CD4-positive, alpha-beta memory T cell (primary cell): Measurements from ENCODE around the gene FLAD1. TPM values are rescaled to one million over a fixed set of nuclear protein-coding genes. Genes with fewer than 3 reads are reported as not detected.
A peak's percentile ranks its signal among the peaks of the same experiment; 100 is the strongest.

Experiments
- CTCF ChIA-PET: fragments of 350-600 bp; sonication (Branson Sonifier 250); formaldehyde crosslinking; loops from one replicate; lab custom pipeline; 2021; ENCODE audit warnings: inconsistent platforms; ENCODE audit not compliant: partially characterized antibody; lab: Charles Lee
- POLR2A ChIA-PET: fragments of 350-600 bp; sonication (Branson Sonifier 250); formaldehyde crosslinking; loops from one replicate; lab custom pipeline; 2021; ENCODE audit not compliant: partially characterized antibody; lab: Charles Lee
- DNase-seq, 5 donors: peaks; one replicate each; pipeline versions ENCODE4 v3.0.0 to v3.0.0-alpha.2; 2020 to 2022; ENCODE audit warnings: mixed read lengths in 1 of 5
- H3K27ac ChIP-seq: one replicate; pipeline ENCODE4 v1.7.0; 2013; ENCODE audit warnings: low read depth, low read length
- H3K27me3 ChIP-seq: 2 replicates; pipeline ENCODE4 v1.7.0; 2013; ENCODE audit warnings: mild to moderate bottlenecking, low read length, moderate library complexity; ENCODE audit not compliant: insufficient read depth
- H3K36me3 ChIP-seq: 2 replicates; pipeline ENCODE4 v1.7.0; 2013; ENCODE audit warnings: mild to moderate bottlenecking, low read length, moderate library complexity; ENCODE audit not compliant: insufficient read depth
- H3K4me1 ChIP-seq: 2 replicates; pipeline ENCODE4 v1.7.0; 2013; ENCODE audit warnings: mild to moderate bottlenecking, low read length, moderate library complexity; ENCODE audit not compliant: insufficient read depth
- H3K4me3 ChIP-seq, 2 donors: one replicate each; pipeline ENCODE4 v1.7.0; 2013; ENCODE audit warnings: low read length in 2 of 2, mild to moderate bottlenecking in 1 of 2
- H3K9me3 ChIP-seq, 2 donors: one replicate each; pipeline ENCODE4 v1.7.0; 2013; ENCODE audit warnings: low read length in 2 of 2, control low read depth in 1 of 2; ENCODE audit not compliant: control insufficient read depth in 1 of 2
- H3K27ac Mint-ChIP-seq, 7 donors: one replicate each; pipeline ENCODE4 v1.8.0; 2020 to 2021; ENCODE audit warnings: mixed read lengths in 7 of 7, mild to moderate bottlenecking in 6 of 7, inconsistent platforms in 3 of 7, moderate library complexity in 3 of 7
- H3K27me3 Mint-ChIP-seq, 2 donors: one replicate each; pipeline ENCODE4 v1.8.0; 2020 to 2021; ENCODE audit warnings: mixed read lengths in 2 of 2
- H3K36me3 Mint-ChIP-seq, 2 donors: one replicate each; pipeline ENCODE4 v1.8.0; 2020 to 2021; ENCODE audit warnings: mixed read lengths in 2 of 2, inconsistent platforms in 1 of 2, mild to moderate bottlenecking in 1 of 2
- H3K4me1 Mint-ChIP-seq, 4 donors: one replicate each; pipeline ENCODE4 v1.8.0; 2020 to 2021; ENCODE audit warnings: mixed read lengths in 4 of 4, mild to moderate bottlenecking in 1 of 4
- H3K4me3 Mint-ChIP-seq, 8 donors: one replicate each; pipeline ENCODE4 v1.8.0; 2020 to 2021; ENCODE audit warnings: mixed read lengths in 8 of 8, mild to moderate bottlenecking in 7 of 8, moderate library complexity in 6 of 8, inconsistent platforms in 3 of 8
- H3K9me3 Mint-ChIP-seq, 8 donors: one replicate each; pipeline ENCODE4 v1.8.0; 2020 to 2021; ENCODE audit warnings: mixed read lengths in 8 of 8, mild to moderate bottlenecking in 5 of 8, inconsistent platforms in 3 of 8, moderate library complexity in 1 of 8
- intact Hi-C: fragments of 100-400 bp; cut with micrococcal nuclease; formaldehyde crosslinking; loops from one replicate; pipeline ENCODE4 v1.15.1; 2023
- polyA plus RNA-seq, 2 donors: library from polyadenylated mRNA; unstranded; fragments of 300-500 nt; fragmentation: Illumina TruSeq; gene quantifications; one replicate each; pipeline ENCODE4 v1.2.3, GENCODE V29; 2021
- total RNA-seq, 2 experiments: library from RNA; stranded (reverse); gene quantifications; one replicate each; pipeline ENCODE4 v1.2.3, GENCODE V29; 2021

The FLAD1 gene
- total and polyA plus RNA-seq, 4 experiments from 2014 or later, result 48.9 to 75.9 (median 54.5) TPM

DNA sequence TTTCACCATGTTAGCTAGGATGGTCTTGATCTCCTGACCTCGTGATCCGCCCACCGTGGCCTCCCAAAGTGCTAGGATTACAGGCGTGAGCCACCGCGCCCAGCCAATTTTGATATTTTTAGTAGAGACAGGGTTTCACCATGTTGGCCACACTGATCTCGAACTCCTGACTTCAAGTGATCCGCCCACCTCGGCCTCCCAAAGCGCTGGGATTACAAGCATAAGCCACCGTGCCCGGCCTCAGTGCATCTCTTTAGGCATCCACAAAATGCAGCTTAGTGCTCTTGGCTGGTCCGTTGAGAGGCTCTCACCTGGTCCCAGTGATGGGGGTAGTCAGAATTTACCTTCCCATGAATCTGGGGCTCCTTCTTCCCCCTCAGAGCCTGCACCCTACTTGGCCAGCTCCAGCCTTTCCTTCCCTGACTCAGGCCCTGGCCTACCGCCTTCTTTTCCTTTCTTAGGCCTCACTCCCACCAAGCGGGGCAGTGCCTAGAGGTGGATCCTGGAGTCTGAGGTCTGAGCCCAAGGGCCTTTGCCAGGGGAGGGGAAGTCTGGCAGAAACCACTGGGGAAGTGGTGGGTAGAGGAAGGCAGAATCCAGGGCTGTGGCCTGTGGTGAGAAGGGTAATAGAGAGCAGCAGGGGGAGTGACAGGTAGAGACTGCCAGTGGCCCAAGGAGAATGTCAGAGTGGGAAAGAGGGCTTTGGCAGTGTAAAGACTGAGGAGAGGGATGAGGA, 14.0 kb downstream of the FLAD1 start:
- Histone ChIP-seq H3K4me1 (peaks cover 29% of the 10 kb centered on the region), H3K4me3 (no peak overlapping the region), H3K36me3 (no peaks in the 10 kb centered on the region), H3K9me3 (no peaks in the 10 kb centered on the region), H3K27ac (no peak overlapping the region), H3K27me3 (no peaks in the 10 kb centered on the region)
- intact Hi-C loops, result no loop called here
- Mint-ChIP-seq H3K27ac (peak overlapping the region in 6 of 7 donors; percentile 33 to 90 (median 46)), H3K27me3 (no peaks in the 10 kb centered on the region), H3K4me1 (peaks cover 20 to 36% (median 31%) of the 10 kb centered on the region in 4 donors), H3K4me3 (peak overlapping the region in 5 of 8 donors; percentile 21 to 69 (median 42)), H3K9me3 (peaks cover 0 to 3% (median 0%) of the 10 kb centered on the region in 8 donors), H3K36me3 (peaks cover 0 to 19% of the 10 kb centered on the region in 2 donors)
- ChIA-PET POLR2A (interaction anchor here (0.5 to 38.9 kb wide), 5 partner anchors 10 to 146 kb away, joined by 3 to 1543 read pairs (median 67); partner anchors contain the start of genes CKS1B, FLAD1, PBXIP1 and PYGO2), CTCF (interaction anchor here (1.0 to 16.3 kb wide), 8 partner anchors 9 to 88 kb away, joined by 3 to 381 read pairs (median 5); partner anchors contain the start of genes ADAM15, CKS1B and SHC1)
- no peak for DNase-seq

DNA sequence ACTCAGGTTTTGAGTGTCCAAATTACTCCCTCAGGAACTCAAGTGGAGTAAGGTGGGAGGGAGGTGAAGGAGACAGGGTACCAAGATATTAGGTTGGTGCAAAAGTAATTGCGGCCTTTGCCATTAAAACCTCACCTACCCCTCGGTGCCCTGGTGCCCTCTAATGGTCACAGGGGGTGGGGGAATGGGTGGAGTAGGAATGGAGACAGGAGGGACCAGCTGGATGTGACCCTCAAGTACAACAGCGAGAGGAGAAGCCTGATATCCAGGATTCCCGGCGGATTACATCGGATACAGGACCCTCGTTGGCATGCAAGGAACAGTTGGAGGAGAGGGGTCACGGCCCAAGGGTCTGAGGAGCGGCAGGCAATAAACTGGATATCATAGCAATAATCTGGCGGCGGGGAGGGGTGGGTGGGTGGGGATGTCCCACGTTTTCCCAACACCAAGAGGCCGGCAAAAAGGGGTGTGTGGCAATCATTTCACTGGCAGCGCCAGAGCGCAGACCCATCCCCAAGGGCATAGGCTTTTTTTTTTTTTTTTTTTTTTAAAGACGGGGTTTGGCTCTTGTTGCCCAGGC, 15.1 kb downstream of the FLAD1 start:
- no peak overlapping the region for H3K4me3 ChIP-seq
- Mint-ChIP-seq H3K9me3 (peaks cover 0 to 3% (median 0%) of the 10 kb centered on the region in 8 donors), H3K27me3 (no peaks in the 10 kb centered on the region), H3K27ac (peak overlapping the region in 6 of 7 donors; percentile 18 to 96 (median 79)), H3K4me1 (peaks cover 20 to 43% (median 31%) of the 10 kb centered on the region in 4 donors), H3K36me3 (peaks cover 0 to 19% of the 10 kb centered on the region in 2 donors), H3K4me3 (peak overlapping the region in 3 of 8 donors; percentile 20 to 69 (median 62))
- H3K9me3 ChIP-seq, result no peaks in the 10 kb centered on the region
- DNase-seq, result no peak
- CTCF ChIA-PET, result interaction anchor here (0.6 to 16.3 kb wide), 12 partner anchors 11 to 81 kb away, joined by 3 to 381 read pairs (median 16); partner anchors contain the start of genes CKS1B, FLAD1, PBXIP1 and PMVK
- peaks cover 29% of the 10 kb centered on the region for H3K4me1 ChIP-seq
- no peaks in the 10 kb centered on the region for H3K27me3 ChIP-seq
- no peak overlapping the region for H3K27ac ChIP-seq
- POLR2A ChIA-PET, result interaction anchor here (1.0 to 38.9 kb wide), 5 partner anchors 8 to 61 kb away, joined by 3 to 1543 read pairs (median 27); partner anchors contain the start of genes CKS1B, FLAD1, PBXIP1 and PMVK
- intact Hi-C loops, result no loop called here
- no peaks in the 10 kb centered on the region for H3K36me3 ChIP-seq

DNA sequence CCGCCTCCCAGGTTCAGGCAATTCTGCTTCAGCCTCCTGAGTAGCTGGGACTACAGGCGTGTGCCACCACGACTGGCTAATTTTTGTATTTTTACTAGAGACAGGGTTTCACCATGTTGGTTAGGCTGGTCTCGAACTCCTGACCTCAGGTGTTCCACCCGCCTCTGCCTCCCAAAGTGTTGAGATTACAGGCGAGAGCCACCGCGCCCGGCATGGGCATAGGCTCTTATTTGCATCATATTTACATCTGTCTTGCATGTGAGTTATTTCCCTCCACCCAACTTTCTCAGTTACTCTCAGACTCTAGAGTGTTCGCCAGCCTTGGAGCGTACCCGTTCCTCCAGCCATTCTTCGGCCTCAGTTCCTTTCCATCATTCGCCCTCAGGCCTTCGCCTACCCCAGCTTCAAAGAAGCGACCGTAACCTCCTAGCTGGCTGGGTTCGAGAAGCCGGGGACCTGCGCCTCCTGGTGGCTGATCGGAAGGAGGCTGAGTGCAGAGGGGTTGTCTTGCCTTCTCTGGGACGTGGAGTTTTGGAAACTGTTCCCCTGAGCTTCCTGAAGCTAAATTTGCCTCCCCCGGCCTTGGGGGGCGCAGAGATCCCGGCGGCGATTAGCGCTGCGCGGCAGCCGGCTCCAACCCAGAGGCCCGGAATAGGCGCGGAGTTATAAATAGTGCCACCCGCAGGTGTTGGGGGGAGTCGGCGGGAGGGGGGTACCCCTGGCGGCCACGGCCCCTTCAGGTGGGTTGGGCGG, 15.8 kb downstream of the FLAD1 start:
- Histone ChIP-seq H3K27ac (peak overlapping the region; percentile 92), H3K9me3 (no peaks in the 10 kb centered on the region), H3K4me3 (peak overlapping the region in 1 of 2 donors; percentile 46), H3K27me3 (no peaks in the 10 kb centered on the region), H3K4me1 (peaks cover 31% of the 10 kb centered on the region), H3K36me3 (no peaks in the 10 kb centered on the region)
- H3K4me3 Mint-ChIP-seq, result peak overlapping the region; percentile 62 to 91 (median 88)
- H3K9me3 Mint-ChIP-seq, result peaks cover 0 to 2% (median 0%) of the 10 kb centered on the region in 8 donors
- intact Hi-C loops, result loop anchor here (1.0 kb wide), 4 partner anchors 16 to 38 kb away; partner anchors contain the start of genes CKS1B, FLAD1 and PYGO2
- peaks cover 20 to 49% (median 32%) of the 10 kb centered on the region in 4 donors for H3K4me1 Mint-ChIP-seq
- H3K36me3 Mint-ChIP-seq, result peaks cover 0 to 19% of the 10 kb centered on the region in 2 donors
- no peaks in the 10 kb centered on the region for H3K27me3 Mint-ChIP-seq
- POLR2A ChIA-PET, result interaction anchor here (1.4 to 38.9 kb wide), 4 partner anchors 15 to 62 kb away, joined by 4 to 1543 read pairs (median 170); partner anchors contain the start of genes CKS1B, FLAD1, PBXIP1 and PMVK
- CTCF ChIA-PET, result interaction anchor here (0.6 to 16.3 kb wide), 18 partner anchors 9 to 439 kb away, joined by 3 to 381 read pairs (median 7); partner anchors contain the start of genes CKS1B, FLAD1, PBXIP1 and PMVK
- DNase-seq, result peak; percentile 52 to 72 (median 65)
- H3K27ac Mint-ChIP-seq, result peak overlapping the region; percentile 88 to 96 (median 94)

DNA sequence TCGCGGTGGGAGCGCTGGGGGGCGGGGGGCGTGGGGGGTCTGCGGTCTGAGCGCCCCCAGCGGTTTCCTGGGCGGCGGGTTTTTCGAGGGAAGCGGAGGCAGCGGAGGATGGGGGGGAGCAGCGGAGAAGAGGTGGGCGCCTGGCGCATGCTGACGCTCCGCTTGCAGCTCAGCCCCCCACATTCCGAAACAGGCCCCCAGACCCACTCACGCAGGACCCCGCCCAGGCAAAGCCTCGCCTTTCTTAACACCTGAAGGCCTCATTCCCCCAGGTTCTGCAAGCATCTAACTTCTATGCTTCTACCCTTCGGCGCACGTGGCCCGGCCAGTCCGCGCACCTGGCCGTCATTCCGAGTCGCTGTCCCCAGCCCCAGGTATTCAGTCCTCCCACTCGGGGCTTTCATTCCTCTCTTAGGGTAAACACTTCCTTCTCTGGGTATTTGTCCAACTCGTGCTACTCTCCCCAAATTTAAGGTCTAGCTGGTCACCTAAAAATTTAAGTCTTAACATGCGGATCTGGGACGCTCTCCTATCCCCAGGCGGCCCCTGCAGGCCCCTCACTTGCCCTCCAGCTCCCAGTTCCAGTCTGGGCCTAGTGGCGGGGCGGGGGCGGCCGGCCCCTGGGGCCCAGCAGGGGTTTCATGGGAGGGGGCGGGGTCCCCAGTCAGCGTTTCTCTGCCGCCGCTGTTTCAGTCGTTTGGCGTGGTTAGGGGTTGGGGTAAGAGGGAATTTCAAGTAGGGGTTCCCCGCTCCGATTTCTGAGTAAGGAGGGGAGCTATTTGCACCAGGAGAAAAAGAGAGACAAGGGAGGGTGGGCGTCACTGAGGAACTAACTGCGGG, 16.6 kb downstream of the FLAD1 start:
- H3K27ac Mint-ChIP-seq, result peak overlapping the region; percentile 90 to 98 (median 98)
- intact Hi-C loops, result loop anchor here (1.0 to 5.0 kb wide), 6 partner anchors 16 to 442 kb away; partner anchors contain the start of genes ADAM15, CKS1B, FLAD1 and PYGO2

DNA sequence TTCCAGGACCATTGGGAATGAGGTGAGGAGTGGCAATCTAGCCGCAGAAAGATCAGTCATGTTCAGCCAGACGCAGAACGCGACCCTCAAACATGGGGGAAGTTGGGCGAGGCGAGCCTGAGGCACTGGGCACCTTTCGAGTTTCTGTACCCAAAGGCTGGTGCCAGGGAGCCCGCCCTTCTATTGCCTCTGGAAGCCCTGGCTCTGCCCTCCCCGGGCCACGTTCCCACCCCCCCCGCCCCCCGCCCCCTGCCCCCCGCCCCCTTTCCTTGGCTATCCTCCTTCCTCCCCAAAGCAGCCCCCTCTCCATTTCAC, 17.2 kb downstream of the FLAD1 start:
- peak overlapping the region; percentile 92 to 99 (median 94) for H3K4me3 Mint-ChIP-seq
- no peaks in the 10 kb centered on the region for H3K27me3 ChIP-seq
- no peaks in the 10 kb centered on the region for H3K36me3 ChIP-seq
- peaks cover 28 to 63% (median 43%) of the 10 kb centered on the region in 4 donors for H3K4me1 Mint-ChIP-seq
- H3K9me3 ChIP-seq, result no peaks in the 10 kb centered on the region
- peaks cover 44% of the 10 kb centered on the region for H3K4me1 ChIP-seq
- peak overlapping the region; percentile 92 for H3K27ac ChIP-seq
- peak overlapping the region; percentile 90 to 98 (median 98) for H3K27ac Mint-ChIP-seq
- ChIA-PET CTCF (interaction anchor here (0.9 to 16.3 kb wide), 13 partner anchors 13 to 174 kb away, joined by 3 to 381 read pairs (median 12); partner anchors contain the start of genes CKS1B, FLAD1, PBXIP1 and PMVK), POLR2A (interaction anchor here (0.7 to 38.9 kb wide), 4 partner anchors 14 to 63 kb away, joined by 8 to 1543 read pairs (median 170); partner anchors contain the start of genes ADAM15, CKS1B, FLAD1 and PBXIP1)
- intact Hi-C loops, result loop anchor here (5.0 kb wide), 2 partner anchors 52 to 443 kb away; partner anchors contain the start of genes ADAM15 and UBE2Q1
- peak overlapping the region; percentile 52 to 80 for H3K4me3 ChIP-seq
- DNase-seq, result peak in 1 of 5 donors; percentile 43
- H3K36me3 Mint-ChIP-seq, result peaks cover 0 to 24% of the 10 kb centered on the region in 2 donors
- H3K27me3 Mint-ChIP-seq, result no peaks in the 10 kb centered on the region
- peaks cover 0 to 2% (median 0%) of the 10 kb centered on the region in 8 donors for H3K9me3 Mint-ChIP-seq

More for the DNA sequence above, 16.6 kb downstream of the FLAD1 start:
- Histone ChIP-seq H3K27me3 (no peaks in the 10 kb centered on the region), H3K9me3 (no peaks in the 10 kb centered on the region), H3K36me3 (no peaks in the 10 kb centered on the region), H3K27ac (peak overlapping the region; percentile 92), H3K4me3 (peak overlapping the region; percentile 52 to 55), H3K4me1 (peaks cover 39% of the 10 kb centered on the region)
- Mint-ChIP-seq H3K4me3 (peak overlapping the region; percentile 92 to 99 (median 94)), H3K4me1 (peaks cover 25 to 57% (median 39%) of the 10 kb centered on the region in 4 donors), H3K9me3 (peaks cover 0 to 2% (median 0%) of the 10 kb centered on the region in 8 donors), H3K36me3 (peaks cover 0 to 24% of the 10 kb centered on the region in 2 donors), H3K27me3 (no peaks in the 10 kb centered on the region)
- CTCF ChIA-PET, result interaction anchor here (0.6 to 16.3 kb wide), 19 partner anchors 10 to 440 kb away, joined by 3 to 381 read pairs (median 6); partner anchors contain the start of genes CKS1B, FLAD1, PBXIP1 and PMVK
- DNase-seq, result peak in 4 of 5 donors; percentile 45 to 83 (median 50)
- POLR2A ChIA-PET, result interaction anchor here (0.6 to 38.9 kb wide), 6 partner anchors 15 to 63 kb away, joined by 3 to 1543 read pairs (median 18); partner anchors contain the start of genes ADAM15, CKS1B, FLAD1 and PBXIP1
